HepG2 (cell line): Measurements from ENCODE around the gene UBC. TPM values are rescaled to one million over a fixed set of nuclear protein-coding genes. Genes with fewer than 3 reads are reported as not detected.
A peak's percentile ranks its signal among the peaks of the same experiment; 100 is the strongest.

Source experiments
- BORCS8-MEF2B ChIP-seq: sonication (generic); formaldehyde crosslinking; IDR thresholded peaks from 2 replicates; pipeline ENCODE4 v1.8.0; 2022; ENCODE audit warnings: mild to moderate bottlenecking, missing genetic modification reagents
- CENPBD1 ChIP-seq: sonication (generic); formaldehyde crosslinking; IDR thresholded peaks from 2 replicates; pipeline ENCODE4 v1.8.0; 2022; ENCODE audit warnings: missing genetic modification reagents, low read depth, mild to moderate bottlenecking, borderline replicate concordance
- IKZF4 ChIP-seq: sonication (generic); formaldehyde crosslinking; IDR thresholded peaks from 2 replicates; pipeline ENCODE4 v1.5.1; 2020; ENCODE audit warnings: borderline replicate concordance, mild to moderate bottlenecking, low read depth, missing genetic modification reagents; ENCODE audit errors: not compliant biosample characterization
- MIER3 ChIP-seq: IDR thresholded peaks from 2 replicates; pipeline ENCODE4 v1.6.1; 2016; ENCODE audit warnings: missing compliant biosample characterization, borderline replicate concordance
- NFATC3 ChIP-seq: sonication (generic); formaldehyde crosslinking; IDR thresholded peaks from 2 replicates; pipeline ENCODE4 v1.5.1; 2020; ENCODE audit warnings: mild to moderate bottlenecking, missing genetic modification reagents
- NFE2L1 ChIP-seq: sonication (generic); formaldehyde crosslinking; IDR thresholded peaks from 2 replicates; pipeline ENCODE4 v1.4.0; 2020; ENCODE audit warnings: missing genetic modification reagents, mild to moderate bottlenecking, borderline replicate concordance
- NKX3-1 ChIP-seq: sonication (generic); formaldehyde crosslinking; IDR thresholded peaks from 2 replicates; pipeline ENCODE4 v1.5.0; 2020; ENCODE audit warnings: missing genetic modification reagents
- NPAS2 ChIP-seq: sonication (generic); formaldehyde crosslinking; IDR thresholded peaks from 2 replicates; pipeline ENCODE4 v1.8.0; 2022; ENCODE audit warnings: mild to moderate bottlenecking, missing genetic modification reagents, borderline replicate concordance
- RARA ChIP-seq: IDR thresholded peaks from 2 replicates; pipeline ENCODE4 v1.6.1; 2016; ENCODE audit warnings: missing genetic modification reagents, missing compliant biosample characterization
- SKI ChIP-seq: fragments of 450-650 bp; IDR thresholded peaks from one replicate; pipeline ENCODE4 v1.6.1; 2018; ENCODE audit warnings: mild to moderate bottlenecking; ENCODE audit not compliant: partially characterized antibody
- SNAI1 ChIP-seq: sonication (generic); formaldehyde crosslinking; IDR thresholded peaks from 2 replicates; pipeline ENCODE4 v1.5.0; 2020; ENCODE audit warnings: mild to moderate bottlenecking, missing genetic modification reagents, borderline replicate concordance
- TEAD3 ChIP-seq: optimal IDR thresholded peaks from 2 replicates; pipeline ENCODE3; 2016; ENCODE audit warnings: borderline replicate concordance
- ZBED4 ChIP-seq: sonication (generic); formaldehyde crosslinking; IDR thresholded peaks from 2 replicates; pipeline ENCODE4 v1.4.0; 2020; ENCODE audit warnings: missing genetic modification reagents, borderline replicate concordance
- ZNF121 ChIP-seq: sonication (generic); formaldehyde crosslinking; IDR thresholded peaks from 2 replicates; pipeline ENCODE4 v1.5.0; 2020; ENCODE audit warnings: mild to moderate bottlenecking, missing genetic modification reagents
- ZNF331 ChIP-seq: sonication (generic); formaldehyde crosslinking; IDR thresholded peaks from 2 replicates; pipeline ENCODE4 v1.4.0; 2020; ENCODE audit warnings: missing genetic modification reagents
- ZNF431 ChIP-seq: sonication (generic); formaldehyde crosslinking; IDR thresholded peaks from 2 replicates; pipeline ENCODE4 v1.9.0; 2022; ENCODE audit warnings: missing genetic modification reagents, low read depth, mild to moderate bottlenecking, borderline replicate concordance
- ZNF546 ChIP-seq: sonication (generic); formaldehyde crosslinking; conservative IDR thresholded peaks from 2 replicates; pipeline ENCODE4 v1.8.1; 2023; ENCODE audit warnings: mild to moderate bottlenecking, missing genetic modification reagents
- ZNF577 ChIP-seq: sonication (generic); formaldehyde crosslinking; IDR thresholded peaks from 2 replicates; pipeline ENCODE4 v1.4.0; 2020; ENCODE audit warnings: mild to moderate bottlenecking, low read depth, missing genetic modification reagents, borderline replicate concordance
- ZNF720 ChIP-seq: sonication (generic); formaldehyde crosslinking; IDR thresholded peaks from 2 replicates; pipeline ENCODE4 v1.4.0; 2020; ENCODE audit warnings: missing genetic modification reagents
- ZNF749 ChIP-seq: sonication (generic); formaldehyde crosslinking; IDR thresholded peaks from 2 replicates; pipeline ENCODE4 v1.8.0; 2022; ENCODE audit warnings: mild to moderate bottlenecking, missing genetic modification reagents, moderate library complexity, borderline replicate concordance
- ZNF776 ChIP-seq: sonication (generic); formaldehyde crosslinking; IDR thresholded peaks from 2 replicates; pipeline ENCODE4 v1.4.0; 2020; ENCODE audit warnings: mild to moderate bottlenecking, missing genetic modification reagents
- polyA plus RNA-seq, 8 experiments: library from polyadenylated mRNA; depleted of rRNA in 3 of 8; stranded (reverse) in 7 of 8; unstranded in 1 of 8; fragments of >200 nt; fragmentation: Illumina TruSeq in 4 of 8; extraction: Trizol in 4 of 8; gene quantifications; 2 replicates each; pipeline versions ENCODE4 v1.2.1 to v1.2.3, GENCODE V29; 2011 to 2016; ENCODE audit warnings: low read depth in 4 of 8, missing spikeins in 1 of 8, mixed read lengths in 1 of 8; ENCODE audit not compliant: insufficient read depth in 1 of 8
- total RNA-seq, 5 experiments: library from RNA; depleted of rRNA; stranded (reverse); fragments of >200 nt; fragmentation: Illumina TruSeq; extraction: Trizol; gene quantifications; 2 replicates each; pipeline ENCODE4 v1.2.3, GENCODE V29; 2016; ENCODE audit warnings: low read depth in 1 of 5
- TF ChIP-seq, protein P1 (sequence below): sonication (generic); formaldehyde crosslinking; IDR thresholded peaks from 2 replicates; pipeline ENCODE4 v1.5.0; 2020; ENCODE audit warnings: mild to moderate bottlenecking, missing genetic modification reagents
- TF ChIP-seq, protein P2 (sequence below): sonication (generic); formaldehyde crosslinking; IDR thresholded peaks from 2 replicates; pipeline ENCODE4 v1.5.0; 2020; ENCODE audit warnings: missing genetic modification reagents, mild to moderate bottlenecking, borderline replicate concordance

The UBC gene
- total and polyA plus RNA-seq, 2 of the 13 experiments (the other 11 are each of a cell fraction or from before 2014, with no cell fraction given): 805 to 1,432 TPM

GRCh38 chr12:124904306-124905098, 9.9 kb downstream of the UBC start (continued):
- TF ChIP-seq ZNF331 (peak; percentile 69), NFE2L1 (peak; percentile 69; the same call in 1 of the 2 replicates), ZNF749 (CRISPR knock-in tag) (peak; percentile 78; the same call in 1 of the 2 replicates), BORCS8-MEF2B (CRISPR knock-in tag) (0 out of 2 replicates have a peak, but pooled peaks have one; percentile 29), NKX3-1 (CRISPR knock-in tag) (peak; percentile 83), SKI (peak; percentile 15), IKZF4 (CRISPR knock-in tag) (no peak), ZBED4 (CRISPR knock-in tag) (0 out of 2 replicates have a peak, but pooled peaks have one; percentile 33), ZNF121 (CRISPR knock-in tag) (peak; percentile 81), TEAD3 (CRISPR knock-in tag) (peak; percentile 44), ZNF546 (CRISPR knock-in tag) (no peak), RARA (CRISPR knock-in tag) (peak; percentile 75), ZNF431 (CRISPR knock-in tag) (peak; percentile 81), ZNF776 (CRISPR knock-in tag) (no peak), NFATC3 (CRISPR knock-in tag) (no peak), MIER3 (CRISPR knock-in tag) (peak; percentile 74; the same call in 1 of the 2 replicates), CENPBD1 (CRISPR knock-in tag) (no peak), SNAI1 (no peak), ZNF720 (CRISPR knock-in tag) (no peak), ZNF577 (no peak), NPAS2 (CRISPR knock-in tag) (no peak)
- TF ChIP-seq, protein P1, sequence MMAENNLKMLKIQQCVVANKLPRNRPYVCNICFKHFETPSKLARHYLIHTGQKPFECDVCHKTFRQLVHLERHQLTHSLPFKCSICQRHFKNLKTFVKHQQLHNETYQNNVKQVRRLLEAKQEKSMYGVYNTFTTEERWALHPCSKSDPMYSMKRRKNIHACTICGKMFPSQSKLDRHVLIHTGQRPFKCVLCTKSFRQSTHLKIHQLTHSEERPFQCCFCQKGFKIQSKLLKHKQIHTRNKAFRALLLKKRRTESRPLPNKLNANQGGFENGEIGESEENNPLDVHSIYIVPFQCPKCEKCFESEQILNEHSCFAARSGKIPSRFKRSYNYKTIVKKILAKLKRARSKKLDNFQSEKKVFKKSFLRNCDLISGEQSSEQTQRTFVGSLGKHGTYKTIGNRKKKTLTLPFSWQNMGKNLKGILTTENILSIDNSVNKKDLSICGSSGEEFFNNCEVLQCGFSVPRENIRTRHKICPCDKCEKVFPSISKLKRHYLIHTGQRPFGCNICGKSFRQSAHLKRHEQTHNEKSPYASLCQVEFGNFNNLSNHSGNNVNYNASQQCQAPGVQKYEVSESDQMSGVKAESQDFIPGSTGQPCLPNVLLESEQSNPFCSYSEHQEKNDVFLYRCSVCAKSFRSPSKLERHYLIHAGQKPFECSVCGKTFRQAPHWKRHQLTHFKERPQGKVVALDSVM (CRISPR knock-in tag): no peak
- TF ChIP-seq, protein P2, sequence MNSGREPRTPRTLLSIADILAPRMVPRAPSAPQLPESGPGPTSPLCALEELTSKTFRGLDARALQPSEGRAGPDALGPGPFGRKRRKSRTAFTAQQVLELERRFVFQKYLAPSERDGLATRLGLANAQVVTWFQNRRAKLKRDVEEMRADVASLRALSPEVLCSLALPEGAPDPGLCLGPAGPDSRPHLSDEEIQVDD: peak; percentile 35; the same call in 1 of the 2 replicates
